IMR-90 (cell line): ENCODE results near the gene C12orf50.

Source experiments
- CHD1 ChIP-seq: IDR thresholded peaks from 2 replicates; pipeline ENCODE4 v1.6.1; 2012; ENCODE audit warnings: low read depth, low read length, improper control_type of control experiment
- POLR2A ChIP-seq: IDR thresholded peaks from 2 replicates; pipeline ENCODE4 v1.6.1; 2012; ENCODE audit warnings: mild to moderate bottlenecking, low read depth, low read length
- RFX5 ChIP-seq: IDR thresholded peaks from 2 replicates; pipeline ENCODE4 v1.8.0; 2012; ENCODE audit warnings: low read depth, mild to moderate bottlenecking, low read length, moderate library complexity
- TF ChIP-seq, protein P1 (sequence below): conservative IDR thresholded peaks from 2 replicates; pipeline ENCODE4 v1.5.1; 2012; ENCODE audit warnings: mild to moderate bottlenecking, low read depth, low read length, improper control_type of control experiment

DNA sequence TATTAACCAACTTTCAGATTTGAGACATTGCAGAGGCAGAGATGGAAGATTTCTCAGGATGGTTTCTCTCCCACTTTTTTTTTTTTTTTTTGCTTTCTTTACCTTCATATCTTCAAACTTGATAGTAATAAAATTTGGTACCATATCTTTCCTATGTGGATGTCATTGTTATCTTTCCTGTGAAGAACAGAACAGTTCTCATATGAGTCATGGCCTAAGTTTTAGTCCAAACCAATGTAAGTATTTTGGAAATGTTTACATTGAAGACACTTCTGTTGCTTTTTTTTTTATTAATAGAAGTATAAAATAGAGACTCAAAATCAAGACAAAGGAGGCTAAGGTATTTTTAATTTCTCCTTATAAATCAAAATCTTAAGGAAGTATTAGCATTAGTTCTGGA lies 95.2 kb downstream of the C12orf50 start:
- TF ChIP-seq, protein P1, sequence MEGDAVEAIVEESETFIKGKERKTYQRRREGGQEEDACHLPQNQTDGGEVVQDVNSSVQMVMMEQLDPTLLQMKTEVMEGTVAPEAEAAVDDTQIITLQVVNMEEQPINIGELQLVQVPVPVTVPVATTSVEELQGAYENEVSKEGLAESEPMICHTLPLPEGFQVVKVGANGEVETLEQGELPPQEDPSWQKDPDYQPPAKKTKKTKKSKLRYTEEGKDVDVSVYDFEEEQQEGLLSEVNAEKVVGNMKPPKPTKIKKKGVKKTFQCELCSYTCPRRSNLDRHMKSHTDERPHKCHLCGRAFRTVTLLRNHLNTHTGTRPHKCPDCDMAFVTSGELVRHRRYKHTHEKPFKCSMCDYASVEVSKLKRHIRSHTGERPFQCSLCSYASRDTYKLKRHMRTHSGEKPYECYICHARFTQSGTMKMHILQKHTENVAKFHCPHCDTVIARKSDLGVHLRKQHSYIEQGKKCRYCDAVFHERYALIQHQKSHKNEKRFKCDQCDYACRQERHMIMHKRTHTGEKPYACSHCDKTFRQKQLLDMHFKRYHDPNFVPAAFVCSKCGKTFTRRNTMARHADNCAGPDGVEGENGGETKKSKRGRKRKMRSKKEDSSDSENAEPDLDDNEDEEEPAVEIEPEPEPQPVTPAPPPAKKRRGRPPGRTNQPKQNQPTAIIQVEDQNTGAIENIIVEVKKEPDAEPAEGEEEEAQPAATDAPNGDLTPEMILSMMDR, result no peak
- TF ChIP-seq POLR2A (no peak), RFX5 (no peak), CHD1 (no peak)
